ENCODE data around the gene MUC5AC.

GRCh38 chr11:1122664-1123002, 35.1 kb upstream of the MUC5AC start:
- TF ChIP-seq CTCF (IDR thresholded peaks at IDR 0.05): no peak
- no peak for TF ChIP-seq POLR2A (IDR thresholded peaks at IDR 0.05)
- no peak for TF ChIP-seq EP300 (IDR thresholded peaks at IDR 0.05; ENCODE audit: low read depth)

All from transverse colon (tissue), 3 donors.